Activated CD8-positive, alpha-beta memory T cell treated with anti-CD3 and anti-CD28 coated beads, Interleukin-2, amount 50 U/mL, for 24 hours (primary cell): Measurements from ENCODE around the gene RPP38.

Experiments used
- DNase-seq: peaks from one replicate; pipeline ENCODE4 v3.0.0-alpha.2; 2020; ENCODE audit errors: extremely low read depth

Gene RPP38

GRCh38 chr10:15152556-15152955, 55.4 kb downstream of the RPP38 start:
- DNase-seq, result no peak
